Activated CD4-positive, alpha-beta T cell treated with anti-CD3 and anti-CD28 coated beads, Interleukin-2, amount 50 U/mL, for 16 hours (primary cell): ENCODE data around the gene GLB1L2.
"Not testable (repeated sequence)": the region's sequence is repeated elsewhere in the genome, so short reads cannot be mapped to it uniquely, and the experiment has no call there.

ENCODE experiments used
- DNase-seq: peaks from one replicate; pipeline ENCODE4 v3.0.0-alpha.2; 2020

The GLB1L2 gene

GRCh38 chr11:134331354-134332188, at the start of gene GLB1L2:
Gene GLB1L2 (plus strand): TSS chr11:134331988. CDS start chr11:134332062, 74 bp downstream.
- peak; percentile 77 for DNase-seq

GRCh38 chr11:134282121-134283045, 49.4 kb upstream of the GLB1L2 start:
- DNase-seq: no peak

GRCh38 chr11:134283461-134284230, 48.1 kb upstream of the GLB1L2 start:
- DNase-seq: no peak

GRCh38 chr11:134284349-134284748, 47.4 kb upstream of the GLB1L2 start:
- not testable (repeated sequence) for DNase-seq

- DNase-seq: no peak
Measured at GRCh38 chr11:134287561-134287960, 44.2 kb upstream of the GLB1L2 start.

GRCh38 chr11:134288486-134288885, 43.3 kb upstream of the GLB1L2 start:
- no peak for DNase-seq

GRCh38 chr11:134289167-134289566, 42.6 kb upstream of the GLB1L2 start:
- DNase-seq: no peak

- no peak for DNase-seq
Measured at GRCh38 chr11:134289789-134290188, 42.0 kb upstream of the GLB1L2 start.

- no peak for DNase-seq
Measured at GRCh38 chr11:134290646-134291045, 41.1 kb upstream of the GLB1L2 start.

GRCh38 chr11:134291196-134291595, 40.6 kb upstream of the GLB1L2 start:
- no peak for DNase-seq

- DNase-seq: no peak
Measured at GRCh38 chr11:134292661-134293060, 39.1 kb upstream of the GLB1L2 start.

GRCh38 chr11:134293119-134294113, 38.4 kb upstream of the GLB1L2 start:
- no peak for DNase-seq

GRCh38 chr11:134294664-134295063, 37.1 kb upstream of the GLB1L2 start:
- peak; percentile 51 for DNase-seq

GRCh38 chr11:134312223-134312622, 19.6 kb upstream of the GLB1L2 start:
- no peak for DNase-seq

GRCh38 chr11:134312807-134313206, 19.0 kb upstream of the GLB1L2 start:
- no peak for DNase-seq

GRCh38 chr11:134313379-134313778, 18.4 kb upstream of the GLB1L2 start:
- no peak for DNase-seq

GRCh38 chr11:134313821-134314607, 17.8 kb upstream of the GLB1L2 start:
- no peak for DNase-seq

GRCh38 chr11:134317103-134317502, 14.7 kb upstream of the GLB1L2 start:
- DNase-seq: no peak

- DNase-seq: not testable (repeated sequence)
Measured at GRCh38 chr11:134321373-134321772, 10.4 kb upstream of the GLB1L2 start.

- no peak for DNase-seq
Measured at GRCh38 chr11:134322553-134322952, 9.2 kb upstream of the GLB1L2 start.

- DNase-seq: no peak
Measured at GRCh38 chr11:134328433-134328832, 3.4 kb upstream of the GLB1L2 start.
